ENCODE results near the gene CDKN2D.
"Not testable (repeated sequence)": the region's sequence is repeated elsewhere in the genome, so short reads cannot be mapped to it uniquely, and the experiment has no call there.

CDKN2D gene

DNA sequence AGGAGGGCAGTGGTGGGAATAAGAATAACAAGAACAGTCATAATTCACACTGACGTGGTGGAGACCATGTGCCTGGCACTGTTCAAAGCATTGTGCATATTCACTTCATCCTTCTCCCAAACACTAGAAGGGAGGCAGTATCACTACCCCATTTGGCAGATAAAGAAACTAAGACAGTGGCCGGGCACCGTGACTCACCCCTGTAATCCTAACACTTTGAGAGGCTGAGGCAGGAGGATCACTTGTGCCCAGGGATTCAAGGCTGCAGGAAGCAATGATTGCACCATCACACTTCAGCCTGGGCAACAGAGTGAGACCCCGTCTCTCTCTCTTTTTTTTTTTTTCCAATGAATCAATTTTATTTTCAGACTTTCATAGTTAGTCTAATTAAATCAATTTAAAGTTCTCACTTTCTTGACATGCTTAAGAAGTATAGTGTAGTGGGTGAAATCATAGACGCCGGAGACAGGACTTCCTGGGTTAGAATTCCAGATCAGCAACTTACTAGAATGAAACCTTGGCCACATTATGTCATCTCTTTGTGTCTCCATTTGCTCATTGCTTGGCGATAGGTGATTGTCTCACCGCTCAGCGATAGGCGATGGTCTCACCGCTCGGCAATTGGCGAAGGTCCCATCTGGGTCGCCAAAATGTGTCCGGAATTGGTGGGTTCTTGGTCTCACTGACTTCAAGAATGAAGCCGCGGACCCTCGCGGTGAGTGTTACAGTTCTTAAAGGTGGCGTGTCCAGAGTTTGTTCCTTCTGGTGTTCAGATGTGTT lies 30.4 kb downstream of the CDKN2D start:
- TF ChIP-seq POLR2A (IDR thresholded peaks at IDR 0.05; ENCODE audit: low read depth, low read length) = no peak
- no peak for DNase-seq (ENCODE audit: insufficient read length, low spot score)
- no peak for FAIRE-seq

DNA sequence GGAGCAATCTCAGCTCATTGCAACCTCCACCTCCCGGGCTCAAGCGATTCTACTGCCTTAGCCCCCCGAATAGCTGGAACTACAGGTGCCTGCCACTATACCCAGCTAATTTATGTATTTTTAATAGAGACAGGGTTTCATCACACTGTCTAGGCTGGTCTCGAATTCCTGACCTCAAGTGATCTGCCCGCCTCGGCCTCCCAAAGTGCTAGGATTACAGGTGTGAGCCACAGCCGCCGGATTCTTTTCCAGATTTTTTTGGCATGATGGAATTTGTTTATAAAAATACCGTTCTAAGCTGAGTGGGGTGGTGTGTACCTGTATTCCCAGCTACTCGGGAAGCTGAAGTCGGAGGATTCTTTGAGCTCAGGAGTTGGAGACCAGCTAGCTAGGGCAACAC lies 31.1 kb downstream of the CDKN2D start:
- FAIRE-seq (no peak), DNase-seq (ENCODE audit: insufficient read length, low spot score) (no peak)

DNA sequence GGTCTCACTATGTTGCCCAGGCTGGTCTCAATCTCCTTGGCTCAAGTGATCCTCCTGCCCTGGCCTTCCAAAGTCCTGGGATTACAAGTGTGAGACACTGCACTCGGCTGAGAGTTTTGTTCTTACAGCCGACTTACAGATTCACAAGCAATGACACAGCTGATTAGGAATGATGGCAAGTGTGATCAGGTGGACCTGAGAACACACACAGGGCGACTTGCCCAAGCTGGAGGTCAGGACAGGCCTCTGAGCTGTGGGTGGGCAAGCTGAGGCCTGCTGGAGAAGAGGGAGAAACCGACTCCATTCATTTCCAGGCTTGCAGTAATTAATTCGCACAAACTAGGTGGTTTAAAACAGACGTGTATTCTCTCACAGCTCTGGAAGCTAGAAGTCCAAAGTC lies 33.2 kb downstream of the CDKN2D start:
- no peak for TF ChIP-seq POLR2A (IDR thresholded peaks at IDR 0.05; ENCODE audit: low read depth, low read length)
- DNase-seq (ENCODE audit: insufficient read length, low spot score) (no peak), FAIRE-seq (no peak)

More for the DNA sequence above, 31.1 kb downstream of the CDKN2D start:
- no peak for TF ChIP-seq POLR2A (IDR thresholded peaks at IDR 0.05; ENCODE audit: low read depth, low read length)

DNA sequence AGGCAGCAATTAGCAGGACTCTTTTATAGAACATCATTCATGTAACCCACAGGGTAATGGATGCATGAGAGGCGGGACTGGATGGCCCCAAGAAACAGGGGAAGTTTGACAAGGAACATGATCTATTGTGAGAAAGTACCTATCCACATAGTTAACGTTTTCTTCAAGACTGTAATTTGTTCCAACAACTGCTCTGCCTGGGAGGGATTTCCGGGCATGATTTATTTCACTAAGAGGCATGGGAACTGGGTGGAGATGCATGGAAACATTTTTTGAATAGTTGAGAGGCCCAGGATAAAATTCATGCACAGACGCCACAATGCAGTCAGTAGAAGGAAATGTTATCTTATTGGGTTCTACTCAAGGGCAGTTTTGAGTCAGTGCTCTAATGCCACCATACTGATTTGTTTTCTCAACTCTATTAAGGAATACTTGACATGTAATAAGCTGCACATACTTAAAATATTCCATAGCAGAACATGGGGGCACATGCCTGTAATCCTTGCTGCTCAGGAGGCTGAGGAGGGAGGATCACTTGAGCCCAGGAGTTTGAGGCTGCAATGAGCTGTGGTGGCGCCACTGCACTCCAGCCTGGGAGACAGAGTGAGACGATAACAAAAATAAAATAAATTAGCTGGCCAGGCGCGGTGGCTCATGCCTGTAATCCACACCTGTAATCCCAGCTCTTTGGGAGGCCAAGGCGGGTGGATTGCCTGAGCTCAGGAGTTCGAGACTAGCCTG lies 35.0 kb downstream of the CDKN2D start:
- FAIRE-seq = no peak
- TF ChIP-seq POLR2A (IDR thresholded peaks at IDR 0.05; ENCODE audit: low read depth, low read length) = no peak
- DNase-seq (ENCODE audit: insufficient read length, low spot score) = no peak

DNA sequence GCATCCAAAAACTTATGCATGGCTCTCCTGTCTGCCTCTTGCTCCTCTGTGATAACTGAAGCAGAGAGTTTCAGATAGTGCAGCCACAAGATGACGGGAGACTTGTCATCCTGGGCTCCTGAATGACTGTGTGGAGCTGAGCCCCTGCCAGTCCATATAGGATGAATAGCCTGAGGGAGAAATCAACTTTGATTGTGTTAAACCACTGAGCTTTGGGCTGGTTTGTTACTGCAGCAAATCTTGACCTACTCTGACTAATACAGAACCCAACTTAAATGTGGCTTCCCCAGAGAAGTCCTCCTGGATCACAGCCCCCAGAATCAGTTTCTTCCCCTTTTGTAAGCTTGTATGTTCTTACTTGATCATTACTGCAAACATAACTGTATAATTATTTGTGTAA lies 36.3 kb downstream of the CDKN2D start:
- FAIRE-seq (no peak), DNase-seq (ENCODE audit: insufficient read length, low spot score) (no peak)
- TF ChIP-seq POLR2A (IDR thresholded peaks at IDR 0.05; ENCODE audit: low read depth, low read length) = no peak

DNA sequence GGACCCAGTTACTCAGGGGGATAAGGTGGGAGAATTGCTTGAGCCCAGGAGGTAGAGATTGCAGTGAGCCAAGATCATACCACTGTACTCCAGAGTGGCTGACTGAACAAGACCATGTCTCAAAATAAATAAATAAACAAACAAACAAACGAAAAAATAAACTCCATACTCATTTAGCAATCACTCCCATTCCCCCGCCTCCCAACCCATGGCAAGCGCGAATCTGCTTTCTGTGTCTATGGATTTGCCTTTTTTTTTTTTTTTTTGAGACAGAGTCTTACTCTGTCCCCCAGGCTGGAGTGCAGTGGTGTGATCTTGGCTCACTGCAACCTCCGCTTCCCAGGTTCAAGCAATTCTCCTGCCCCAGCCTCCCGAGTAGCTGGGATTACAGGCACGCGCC lies 41.9 kb downstream of the CDKN2D start:
- FAIRE-seq; DNase-seq (ENCODE audit: insufficient read length, low spot score): not testable (repeated sequence)

DNA sequence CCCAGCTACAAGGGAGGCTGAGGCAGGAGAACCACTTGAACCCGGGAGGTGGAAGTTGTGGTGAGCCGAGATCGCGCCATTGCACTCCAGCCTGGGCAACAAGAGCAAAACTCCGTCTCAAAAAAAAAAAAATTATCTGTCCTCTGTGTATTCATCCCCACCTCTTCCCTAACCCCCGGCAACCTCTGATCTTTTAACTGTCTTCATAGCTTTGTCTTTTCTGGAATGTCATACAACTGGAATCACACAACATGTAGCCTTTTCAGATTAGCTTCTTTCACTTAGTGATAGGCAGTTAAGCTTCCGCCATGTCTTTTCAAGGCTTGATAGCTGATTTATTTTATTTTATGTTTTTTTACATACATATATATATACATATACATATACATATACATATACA lies 43.1 kb downstream of the CDKN2D start:
- FAIRE-seq = no peak
- no peak for DNase-seq (ENCODE audit: insufficient read length, low spot score)
- no peak for TF ChIP-seq POLR2A (IDR thresholded peaks at IDR 0.05; ENCODE audit: low read depth, low read length)

DNA sequence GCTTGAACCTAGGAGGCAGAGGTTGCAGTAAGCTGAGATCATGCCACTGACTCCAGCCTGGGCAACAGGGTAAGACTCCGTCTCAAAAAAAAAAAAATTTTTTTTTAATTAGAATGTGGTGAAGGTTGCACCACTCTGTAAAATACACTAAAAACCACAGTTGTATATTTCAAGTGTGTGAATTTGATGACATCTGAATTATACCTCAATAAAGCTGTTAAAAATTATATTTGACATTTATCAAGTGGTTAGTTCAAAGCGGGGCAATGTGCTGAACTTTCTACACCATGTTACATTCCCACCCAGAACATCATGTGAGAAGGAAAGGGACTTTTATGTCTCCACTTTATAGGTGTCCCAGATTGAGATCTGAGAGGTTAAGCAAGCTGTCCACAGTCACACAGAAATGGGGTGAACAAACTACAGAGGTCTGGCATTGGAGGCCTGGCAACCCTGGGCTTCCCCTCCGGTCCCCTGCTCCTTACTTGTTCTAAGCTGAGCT lies 45.6 kb downstream of the CDKN2D start:
- no peak for TF ChIP-seq POLR2A (IDR thresholded peaks at IDR 0.05; ENCODE audit: low read depth, low read length)
- DNase-seq (ENCODE audit: insufficient read length, low spot score) (no peak), FAIRE-seq (no peak)

DNA sequence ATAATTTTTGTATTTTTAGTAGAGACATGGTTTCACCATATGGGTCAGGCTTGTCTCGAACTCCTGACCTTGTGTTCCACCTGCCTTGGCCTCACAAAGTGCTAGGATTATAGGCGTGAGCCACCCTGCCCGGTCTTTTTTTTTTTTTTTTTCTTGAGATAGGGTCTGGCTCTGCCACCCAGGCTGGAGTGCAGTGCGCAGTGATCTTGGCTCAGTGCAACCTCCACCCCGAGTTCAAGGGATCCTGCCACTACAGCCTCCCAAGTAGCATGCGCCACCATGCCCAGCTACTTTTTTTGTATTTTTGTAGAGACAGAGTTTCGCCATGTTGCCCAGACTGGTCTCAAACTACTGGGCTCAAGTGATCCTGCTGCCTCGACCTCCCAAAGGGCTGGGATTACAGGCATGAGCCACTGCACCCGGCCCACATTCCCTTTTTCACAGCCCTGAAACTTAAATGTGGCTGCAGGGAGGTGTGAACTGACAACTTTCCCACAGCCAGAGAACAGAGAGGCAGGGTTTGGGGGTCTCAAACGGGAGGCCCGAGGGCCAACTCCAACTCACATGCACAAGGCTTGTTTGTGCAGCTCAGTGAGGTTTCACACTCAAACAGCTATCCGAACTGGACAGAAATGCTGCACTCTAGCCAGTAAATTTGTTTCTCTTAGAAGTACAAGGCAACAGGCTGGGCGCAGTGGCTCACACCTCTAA lies 47.2 kb downstream of the CDKN2D start:
- FAIRE-seq (no peak), DNase-seq (ENCODE audit: insufficient read length, low spot score) (no peak)
- no peak for TF ChIP-seq POLR2A (IDR thresholded peaks at IDR 0.05; ENCODE audit: low read depth, low read length)

DNA sequence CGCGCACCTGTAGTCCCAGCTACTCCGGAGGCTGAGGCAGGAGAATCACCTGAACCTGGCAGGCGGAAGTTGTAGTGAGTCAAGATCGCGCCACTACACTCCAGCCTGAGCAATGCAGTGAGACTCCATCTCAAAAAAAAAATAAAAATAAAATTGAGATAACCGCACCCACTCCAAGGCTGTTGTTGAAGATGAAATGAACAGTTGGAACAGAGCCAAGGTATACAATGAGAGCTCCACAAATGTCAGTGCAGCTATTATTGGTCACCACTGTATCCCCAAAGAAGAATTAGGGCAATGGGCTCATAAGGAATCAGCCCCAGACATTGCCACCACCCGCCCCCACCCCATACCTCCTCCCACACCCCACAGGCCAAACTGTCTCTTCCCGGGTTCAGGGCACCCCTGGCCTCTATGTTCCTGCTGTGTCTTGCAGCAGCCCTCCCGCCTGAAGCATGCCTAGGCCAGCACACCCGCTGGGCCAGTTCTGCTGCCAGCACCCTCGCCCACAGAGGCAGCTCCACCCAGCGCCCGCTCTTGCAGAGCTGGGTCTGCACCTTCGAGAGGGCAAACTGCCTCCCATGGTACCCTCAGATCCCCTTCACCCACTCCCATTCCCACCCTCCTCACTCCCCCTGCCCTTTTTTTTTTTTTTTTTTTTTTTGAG lies 48.0 kb downstream of the CDKN2D start:
- no peak for FAIRE-seq
- no peak for TF ChIP-seq POLR2A (IDR thresholded peaks at IDR 0.05; ENCODE audit: low read depth, low read length)

DNA sequence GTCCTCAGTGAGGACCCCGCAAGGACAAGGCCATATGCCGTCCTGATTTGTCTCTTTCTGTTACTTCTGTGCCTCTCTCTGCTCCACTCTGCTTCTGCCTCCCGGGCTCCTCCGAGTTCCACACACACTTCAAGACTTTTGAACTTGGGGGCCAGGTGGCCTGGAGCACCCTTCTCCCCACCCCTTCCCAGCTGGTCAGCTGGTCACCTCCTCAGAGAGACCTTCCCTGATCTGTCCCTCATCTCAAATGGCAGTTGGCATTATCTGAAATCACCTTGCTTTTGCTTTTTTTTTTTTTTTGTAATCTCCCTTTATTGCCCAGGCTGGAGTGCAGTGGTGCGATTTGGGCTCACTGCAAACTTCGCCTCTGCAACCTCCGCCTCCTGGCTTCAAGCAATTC lies 49.4 kb downstream of the CDKN2D start:
- FAIRE-seq (no peak), DNase-seq (ENCODE audit: insufficient read length, low spot score) (no peak)
- no peak for TF ChIP-seq POLR2A (IDR thresholded peaks at IDR 0.05; ENCODE audit: low read depth, low read length)

More for the DNA sequence above, 48.0 kb downstream of the CDKN2D start:
- no peak for DNase-seq (ENCODE audit: insufficient read length, low spot score)

DNA sequence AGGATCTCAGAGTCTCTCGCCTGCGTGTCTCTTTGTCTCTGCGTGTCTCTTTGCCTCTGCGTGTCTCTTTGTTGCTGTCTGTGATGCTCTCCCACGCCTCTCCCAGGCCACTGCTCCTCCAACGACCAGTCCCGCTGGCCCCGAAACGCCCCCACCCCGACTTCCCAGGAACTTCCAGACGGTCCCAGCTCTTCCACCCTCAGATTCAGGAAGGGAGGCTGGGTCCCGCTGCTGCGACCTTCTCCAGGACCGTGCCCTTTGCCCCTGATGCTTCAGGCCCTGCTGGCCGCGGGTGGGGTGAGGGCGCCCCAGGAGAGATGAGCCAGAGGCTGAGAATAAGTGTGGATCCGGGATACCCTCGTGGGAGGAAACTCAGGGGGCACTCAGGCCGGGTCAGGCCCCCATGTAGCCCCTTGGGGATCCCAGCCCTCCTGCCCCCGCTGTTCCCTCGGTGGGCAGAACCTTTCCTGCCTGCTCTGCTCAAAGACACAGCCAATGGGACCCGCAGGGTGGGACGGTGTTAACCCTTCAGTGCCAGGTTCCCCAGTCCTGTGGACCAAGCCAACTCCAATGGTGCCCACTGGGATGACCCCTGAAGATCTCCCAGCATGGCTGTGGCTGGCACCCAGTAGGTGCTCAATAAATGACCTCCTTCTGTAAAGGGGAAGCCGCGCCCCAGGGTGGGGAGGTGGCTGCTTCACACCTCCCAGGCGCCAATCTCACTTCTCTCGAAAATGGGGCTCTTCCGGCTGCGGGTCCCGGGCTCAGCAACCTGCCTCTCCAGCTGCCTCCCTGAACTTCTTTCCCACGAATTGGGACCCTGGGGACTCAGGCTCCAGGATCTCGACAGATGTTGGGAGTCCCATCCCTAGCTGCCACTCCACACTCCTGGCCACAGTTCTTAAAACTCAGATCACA lies 50.1 kb downstream of the CDKN2D start:
- FAIRE-seq (no peak), DNase-seq (ENCODE audit: insufficient read length, low spot score) (no peak)
- TF ChIP-seq POLR2A (IDR thresholded peaks at IDR 0.05; ENCODE audit: low read depth, low read length) = no peak

Measured in H54 (cell line).